Stomach (tissue), 4 donors: Measurements from ENCODE around the gene ODAD4.

Experiments used
- CTCF ChIP-seq, 7 experiments: fragments of 450-650 bp in 4 of 7; fragments of 200-600 bp in 3 of 7; sonication (generic) in 3 of 7; IDR thresholded peaks; one replicate each; pipeline ENCODE4 v1.5.1; 2016 to 2019; ENCODE audit warnings: antibody characterized with exemption in 7 of 7, control low read depth in 2 of 7, mild to moderate bottlenecking in 1 of 7
- EP300 ChIP-seq: sonication (generic); formaldehyde crosslinking; IDR thresholded peaks from one replicate; pipeline ENCODE4 v1.6.1; 2017; ENCODE audit warnings: antibody characterized with exemption
- POLR2A ChIP-seq, 4 donors: fragments of 450-650 bp; IDR thresholded peaks; one replicate each; pipeline ENCODE4 v1.6.1; 2016; ENCODE audit warnings: antibody characterized with exemption in 4 of 4, control low read depth in 2 of 4, mild to moderate bottlenecking in 1 of 4, moderate library complexity in 1 of 4
- POLR2AphosphoS5 ChIP-seq, 3 donors: sonication (generic); formaldehyde crosslinking; IDR thresholded peaks; one replicate each; pipeline ENCODE4 v1.6.1; 2016; ENCODE audit warnings: antibody characterized with exemption in 3 of 3

- TF ChIP-seq CTCF (IDR thresholded peaks at IDR 0.05) (no peak), POLR2A (IDR thresholded peaks at IDR 0.05) (no peak), POLR2AphosphoS5 (IDR thresholded peaks at IDR 0.05) (no peak), EP300 (no peak)
These were observed 42.0 kb upstream of the ODAD4 start for GRCh38 chr17:41888332-41888965.
